Fibroblast of peridontal ligament (primary cell): ENCODE data around the gene RAB40B.

Source experiments
- DNase-seq: peaks from one replicate; pipeline ENCODE4 v3.0.0-alpha.2; 2010; ENCODE audit errors: extremely low read depth

RAB40B gene

DNA sequence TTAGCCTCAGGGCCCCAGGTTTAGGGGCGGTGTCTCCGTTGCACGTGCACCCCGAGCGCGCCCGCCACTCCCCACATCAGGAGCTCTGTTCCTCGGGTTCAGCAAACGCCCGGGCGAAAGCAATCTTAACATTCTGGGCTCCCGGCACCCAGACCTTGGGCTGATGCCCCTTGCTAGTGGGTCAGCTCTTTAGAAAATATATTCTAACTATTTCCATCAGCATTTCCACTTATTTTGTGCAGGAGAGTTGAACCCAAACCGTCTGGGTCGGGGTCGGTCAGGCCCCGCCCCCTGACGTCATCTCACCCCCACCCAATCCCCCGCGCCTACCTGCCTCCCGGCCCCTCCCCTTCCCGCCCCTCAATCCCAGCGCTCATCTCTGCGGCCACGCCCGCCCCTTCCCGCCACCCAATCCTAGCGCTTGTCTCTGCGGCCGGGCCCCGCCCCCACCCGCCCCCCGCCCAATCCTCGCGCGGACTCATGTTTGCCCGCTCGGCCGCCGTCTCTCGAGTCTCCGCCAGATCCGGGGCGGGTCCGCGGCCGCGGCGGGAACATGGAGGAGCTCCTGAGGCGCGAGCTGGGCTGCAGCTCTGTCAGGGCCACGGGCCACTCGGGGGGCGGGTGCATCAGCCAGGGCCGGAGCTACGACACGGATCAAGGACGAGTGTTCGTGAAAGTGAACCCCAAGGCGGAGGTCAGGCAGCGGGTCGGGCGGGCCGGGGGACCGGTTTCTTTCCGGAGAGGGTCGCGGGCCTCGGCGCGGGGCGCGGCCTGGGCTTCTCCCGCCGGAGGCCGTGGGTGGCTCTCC, 17.9 kb upstream of the RAB40B start, which contains the start of gene FN3KRP:
FN3KRP (plus strand) TSS at position 504 of the 808 bp plus-strand sequence; CDS start at position 554, 50 bp downstream.
- peak; percentile 84 for DNase-seq

DNA sequence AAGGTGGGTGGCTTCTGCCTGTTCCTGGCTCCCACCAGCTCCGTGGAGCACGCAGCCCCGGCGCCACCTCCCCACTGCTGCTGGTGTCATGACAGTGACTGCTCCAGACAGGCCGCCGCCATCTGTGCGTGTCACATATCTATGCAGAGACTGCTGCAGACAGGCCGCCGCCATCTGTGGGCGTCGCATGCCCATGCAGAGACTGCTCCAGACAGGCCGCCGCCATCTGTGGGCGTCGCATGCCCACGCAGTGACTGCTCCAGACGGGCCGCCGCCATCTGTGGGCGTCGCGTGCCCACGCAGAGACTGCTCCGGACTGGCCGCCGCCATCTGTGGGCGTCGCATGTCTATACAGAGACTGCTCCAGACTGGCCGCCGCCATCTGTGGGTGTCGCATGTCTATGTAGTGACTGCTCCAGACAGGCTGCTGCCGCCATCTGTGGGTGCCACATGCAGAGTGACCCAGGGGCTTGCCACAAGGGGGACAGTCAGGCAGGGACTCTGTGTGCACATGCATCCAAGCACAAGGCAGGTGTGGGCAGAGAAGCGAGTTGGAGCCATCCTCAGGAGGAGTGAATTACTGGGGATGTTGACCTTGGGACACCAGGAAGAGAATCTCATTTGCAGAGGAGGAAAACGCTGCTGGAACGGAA, 14.7 kb upstream of the RAB40B start:
- no peak for DNase-seq

DNA sequence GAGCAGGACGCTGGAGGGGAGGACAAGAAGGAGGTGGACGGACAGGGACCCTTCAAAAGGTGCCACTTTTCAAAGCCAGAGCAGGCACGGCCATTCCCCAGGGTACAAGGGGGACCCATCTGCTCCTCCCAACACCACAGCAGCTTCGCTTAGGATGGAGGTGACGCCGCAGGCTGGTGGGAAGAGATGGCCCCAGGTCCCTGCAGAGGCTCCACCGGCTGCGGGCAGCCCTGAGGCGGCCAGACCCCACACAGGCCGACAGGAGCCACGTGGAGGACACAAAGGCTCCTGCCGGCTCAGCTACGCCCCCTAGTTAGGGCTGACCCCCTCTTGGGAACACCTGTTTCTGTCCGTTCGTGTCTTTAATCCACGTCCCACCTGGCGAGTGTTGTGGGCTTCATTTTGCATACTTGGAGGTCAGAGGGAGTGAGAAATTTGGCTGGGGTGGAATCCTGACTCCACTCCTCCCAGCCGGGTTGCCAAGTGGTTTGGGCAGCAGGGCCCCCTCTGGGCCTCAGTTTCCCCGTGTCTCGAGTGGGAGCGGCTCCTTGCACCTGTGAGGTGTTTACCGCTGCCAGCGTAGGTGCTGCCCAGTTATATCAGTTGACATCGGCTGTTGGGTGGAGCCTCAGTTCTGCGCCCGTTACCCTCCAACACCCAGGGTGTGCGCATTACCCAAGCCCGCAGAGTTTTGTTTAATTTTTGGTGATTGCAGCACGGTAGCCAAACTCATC, 12.2 kb upstream of the RAB40B start:
- no peak for DNase-seq

DNA sequence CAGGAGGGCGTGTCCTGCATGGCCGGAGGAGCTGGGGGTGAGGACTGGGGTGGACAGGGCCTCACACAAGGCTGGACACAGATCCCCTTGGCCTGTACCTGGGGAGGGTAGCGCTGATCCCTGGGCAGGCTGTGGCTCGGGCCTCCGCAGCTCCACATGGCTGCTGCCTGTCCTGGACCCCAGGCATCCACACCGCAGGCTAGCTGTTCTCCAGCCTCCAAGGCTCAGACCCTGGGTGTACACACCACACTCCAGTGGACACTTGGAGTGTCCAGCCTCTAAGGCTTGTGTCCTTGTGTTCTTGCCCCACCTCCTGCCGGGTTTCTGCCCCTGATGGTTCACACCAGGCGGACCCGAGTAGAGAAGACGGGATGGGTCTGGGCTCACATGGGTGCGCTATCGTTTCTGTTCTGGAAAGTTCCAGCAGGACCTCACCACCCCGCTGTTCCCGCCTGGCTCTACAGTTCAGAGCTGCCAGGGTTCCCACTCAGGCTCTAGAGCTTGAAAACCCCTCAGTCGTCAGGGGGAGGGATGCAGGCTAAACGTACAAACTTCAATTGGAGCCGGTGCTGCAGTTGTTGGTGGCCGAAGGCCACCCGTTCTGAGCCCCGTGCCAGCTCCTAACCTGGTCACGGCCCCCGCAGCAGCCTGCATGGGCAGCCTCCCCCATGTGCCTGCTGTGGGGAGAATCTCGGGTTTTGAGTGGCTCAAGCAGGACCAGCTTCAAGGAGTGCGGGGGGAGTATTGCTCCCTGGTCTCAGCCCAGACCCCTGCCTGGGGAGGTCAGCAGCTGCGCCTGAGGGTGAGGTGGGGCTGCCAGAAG, 11.4 kb upstream of the RAB40B start:
- DNase-seq: no peak

DNA sequence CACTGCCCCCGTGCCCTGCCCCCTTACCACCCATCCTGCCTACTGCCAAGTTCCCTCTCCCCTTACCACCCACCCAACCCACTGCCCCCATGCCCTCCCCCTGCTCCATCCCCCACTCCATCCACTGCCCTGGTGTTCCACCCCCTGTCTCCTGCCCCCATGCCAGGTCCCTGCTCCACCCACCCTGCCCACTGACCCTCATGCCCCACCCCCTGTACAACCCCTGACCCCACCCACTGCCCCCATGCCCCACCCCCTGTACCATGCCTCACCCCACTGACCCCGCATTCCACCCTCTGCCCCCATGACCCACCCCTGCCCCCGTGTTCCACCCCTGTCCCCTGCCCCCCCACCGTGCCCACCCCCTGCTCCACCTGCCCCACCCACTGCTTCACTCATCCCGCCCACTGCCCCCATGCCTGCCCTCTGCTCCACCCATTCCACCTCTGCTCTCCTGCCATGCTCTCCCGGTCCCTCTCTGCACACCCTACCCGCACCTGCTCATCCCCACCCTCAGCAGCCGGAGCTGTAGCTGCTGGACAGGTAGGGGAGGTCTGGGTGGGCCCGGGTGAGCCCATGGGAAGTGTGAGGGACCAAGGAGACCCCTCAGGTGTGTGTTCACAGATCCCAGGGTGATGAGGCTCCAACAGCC, 10.7 kb upstream of the RAB40B start:
- DNase-seq: no peak

DNA sequence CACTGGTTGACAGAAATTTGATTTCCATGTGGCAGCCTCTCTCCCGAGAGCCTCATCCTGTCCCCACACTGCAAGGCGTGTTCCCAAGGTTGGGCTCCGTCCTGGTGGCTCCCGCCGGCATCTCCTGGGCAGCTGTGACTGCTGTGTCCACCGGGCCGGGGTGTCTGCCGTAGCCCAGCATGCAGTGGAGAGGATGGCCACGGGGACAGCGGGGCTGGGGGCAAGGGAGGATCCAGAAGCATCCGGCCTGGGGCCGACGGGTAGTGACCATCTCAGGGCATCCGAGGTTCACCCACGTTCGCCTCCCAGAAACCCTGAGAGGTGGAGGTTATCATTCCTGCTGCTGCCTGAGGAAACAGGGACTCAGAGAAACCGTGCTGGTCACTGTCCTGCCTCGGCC, 7.3 kb upstream of the RAB40B start:
- no peak for DNase-seq

DNA sequence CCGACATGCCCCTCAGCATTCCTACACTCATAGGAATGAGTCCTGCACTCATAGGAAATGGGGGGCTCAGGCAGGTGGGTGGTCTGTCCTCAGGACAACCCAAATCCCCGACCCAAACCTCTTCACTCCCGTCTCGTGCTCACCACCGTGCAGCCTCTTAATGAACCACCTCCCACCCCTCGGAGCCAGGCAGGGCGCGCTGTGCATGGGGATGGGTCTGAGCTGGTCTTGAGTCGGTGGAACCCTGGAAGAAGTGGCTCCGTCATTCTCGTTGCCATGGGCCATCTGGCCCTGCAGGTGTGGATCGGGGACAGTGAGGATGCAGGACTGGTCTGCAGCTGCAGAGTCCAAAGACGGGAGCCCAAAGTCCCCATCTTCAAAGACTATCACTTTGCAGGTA, 6.4 kb upstream of the RAB40B start:
- no peak for DNase-seq

DNA sequence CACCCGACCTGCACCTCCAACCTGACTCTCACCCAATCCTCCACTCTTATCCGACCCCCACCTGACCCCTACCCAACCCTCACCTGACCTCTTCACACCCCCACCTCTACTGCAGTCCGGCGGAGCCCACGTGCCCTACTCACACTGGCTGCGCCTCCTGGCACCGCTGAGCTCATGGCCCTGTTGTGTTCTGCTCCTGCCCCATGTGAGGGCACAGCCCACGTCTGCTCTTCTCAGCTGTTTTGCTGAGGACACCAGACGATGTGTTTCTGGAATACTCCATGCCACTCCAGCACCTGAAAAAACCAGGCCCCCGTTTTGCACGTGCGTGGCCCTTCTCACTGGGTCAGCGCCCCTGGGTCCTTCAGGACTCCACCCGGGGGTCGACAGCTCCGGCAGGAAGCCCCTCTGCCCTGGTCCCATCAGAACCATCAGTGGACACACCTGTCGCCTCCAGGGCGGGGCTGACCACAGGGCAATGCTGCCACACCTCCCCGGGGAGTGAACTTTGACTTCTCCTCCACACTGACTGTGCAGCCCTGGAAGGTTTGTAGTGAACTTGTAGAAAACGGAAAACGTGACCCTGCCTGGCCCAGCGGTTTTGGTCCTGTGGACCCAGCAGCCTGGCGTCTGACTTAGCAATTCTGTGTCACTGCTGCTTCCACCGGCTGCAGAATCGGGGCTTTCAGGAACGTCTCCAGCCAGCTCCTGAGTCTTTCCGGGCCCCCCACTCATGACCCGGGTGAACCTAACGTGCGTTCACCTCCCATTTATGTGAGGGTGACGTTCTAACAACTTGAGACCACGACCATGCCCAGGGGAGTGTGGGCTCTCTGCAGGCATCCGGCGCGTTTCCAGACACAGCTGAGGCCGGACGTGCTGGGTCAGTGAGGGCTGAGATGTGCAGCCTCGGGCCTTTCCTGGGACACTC, 5.7 kb upstream of the RAB40B start:
- DNase-seq: no peak

DNA sequence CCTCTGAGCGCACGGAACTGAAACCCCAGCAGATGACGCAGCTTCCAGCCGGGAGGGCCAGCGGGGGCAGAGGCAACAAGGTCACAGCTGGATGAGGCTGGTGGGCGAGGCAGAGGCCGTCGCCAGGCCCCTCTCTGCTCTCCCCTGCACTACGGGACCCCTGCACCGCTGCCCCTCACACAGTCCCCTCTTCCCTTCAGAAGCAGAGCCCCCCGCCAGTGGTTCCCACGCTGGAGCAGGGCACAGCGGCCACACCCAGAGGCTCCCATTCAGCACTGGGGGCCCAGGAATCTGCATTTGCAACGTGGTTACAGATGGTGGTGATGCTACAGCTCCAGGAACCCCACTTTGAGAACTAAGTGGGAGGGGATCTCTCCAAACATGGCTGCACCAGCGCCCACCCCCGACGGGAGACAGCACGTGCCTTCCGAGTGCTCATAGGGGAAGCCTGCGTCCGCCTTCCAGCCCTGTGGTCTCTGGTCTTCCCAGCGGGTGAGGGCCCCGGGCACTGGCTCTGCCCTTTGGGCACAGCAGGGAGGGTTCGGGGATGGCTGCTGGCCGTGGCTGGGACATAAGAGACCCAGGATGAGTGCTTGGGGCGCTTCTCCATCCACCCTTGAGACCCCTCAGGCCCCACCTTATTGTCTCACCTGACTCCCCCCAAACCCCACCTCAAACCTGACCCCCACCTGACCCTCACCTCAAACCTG, 4.7 kb upstream of the RAB40B start:
- DNase-seq: no peak

DNA sequence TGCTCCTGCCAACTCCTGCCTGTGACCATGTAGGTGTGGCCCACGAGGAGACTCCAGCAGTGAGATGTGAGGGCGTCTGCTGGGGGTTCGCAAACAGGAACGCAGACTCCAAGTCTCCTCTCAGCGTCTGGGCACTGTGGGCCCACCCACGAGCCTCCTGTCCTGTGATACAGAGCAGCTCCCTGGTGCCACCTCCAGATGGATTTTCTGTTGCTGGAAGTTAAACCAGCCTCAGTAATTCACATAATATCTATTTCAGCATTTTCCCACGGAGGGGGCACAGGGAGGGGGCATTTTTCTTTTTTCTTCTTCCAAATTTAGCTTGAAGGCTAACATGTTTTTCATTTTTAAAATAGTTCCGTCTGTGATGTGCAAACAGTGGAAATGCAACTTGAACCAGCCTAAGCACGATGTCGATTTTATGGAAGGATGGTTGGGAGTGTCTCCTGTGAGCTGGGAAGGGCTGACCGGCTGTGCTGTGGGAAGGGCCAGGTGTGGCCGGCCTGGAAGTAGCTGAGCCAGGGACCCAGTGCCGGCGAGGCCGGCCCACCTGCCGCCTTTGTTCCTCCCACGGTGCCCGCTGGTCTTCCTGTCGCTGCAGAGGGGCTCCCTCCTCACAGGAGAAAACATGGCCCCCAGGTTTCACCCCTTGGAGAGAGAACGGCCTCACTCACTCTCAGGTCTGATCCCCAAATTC, 3.9 kb upstream of the RAB40B start:
- DNase-seq: peak; percentile 5

DNA sequence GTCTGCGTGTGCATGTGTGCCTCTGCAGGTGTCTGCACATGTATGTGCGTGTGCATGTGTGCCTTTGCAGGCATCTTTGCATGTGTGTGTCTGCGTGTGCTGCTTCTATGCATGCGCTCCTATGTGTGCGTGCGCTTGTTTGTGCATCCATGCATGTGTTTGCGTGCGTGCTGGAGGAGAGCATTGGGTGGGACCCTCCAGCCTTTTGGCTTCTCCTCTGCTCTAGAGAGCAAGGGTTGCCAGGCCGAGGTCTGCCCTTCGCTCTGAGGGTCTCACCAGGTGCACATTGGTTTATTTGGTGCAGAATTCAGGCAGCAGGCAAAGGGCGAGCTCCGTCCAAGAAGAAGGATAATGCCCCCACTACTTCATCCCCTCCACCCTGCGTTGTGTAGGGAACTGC, 1.1 kb upstream of the RAB40B start:
- no peak for DNase-seq

DNA sequence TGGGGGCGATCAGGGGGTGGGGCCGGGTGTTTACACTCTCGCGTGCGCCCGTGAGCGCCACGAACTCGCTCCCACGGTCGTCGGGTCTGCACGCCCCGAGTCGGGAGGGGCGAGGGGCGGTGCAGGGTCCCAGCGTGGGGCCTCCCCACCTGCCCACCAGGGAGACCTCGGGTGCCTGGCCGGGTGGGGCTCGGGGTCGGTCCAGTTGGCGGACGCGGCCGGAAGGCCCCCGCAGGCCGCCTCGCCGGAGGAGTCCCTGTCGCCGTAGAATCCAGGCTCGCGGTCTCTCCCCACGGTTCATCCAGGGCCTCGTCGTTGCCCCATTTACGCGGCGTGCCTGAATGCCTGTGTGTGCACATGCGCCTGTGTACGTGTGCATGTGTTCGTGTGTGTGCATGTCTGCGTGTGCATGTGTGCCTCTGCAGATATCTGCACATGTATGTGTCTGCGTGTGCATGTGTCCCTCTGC, 510 bp upstream of the RAB40B start:
- no peak for DNase-seq

DNA sequence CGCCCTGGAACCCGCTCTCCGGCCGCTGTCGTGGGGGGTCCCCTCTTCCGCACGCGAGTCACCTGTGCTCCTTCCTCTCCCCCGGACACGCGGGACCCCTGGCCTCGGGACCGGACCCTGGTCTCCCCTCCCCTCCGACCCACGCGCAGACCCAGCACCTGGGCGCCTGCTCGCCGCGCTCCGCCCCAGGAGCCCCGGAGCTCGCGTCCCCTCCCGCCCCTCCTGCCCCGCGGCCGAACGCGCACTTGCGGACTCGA, 762 bp downstream of the RAB40B start:
- no peak for DNase-seq

DNA sequence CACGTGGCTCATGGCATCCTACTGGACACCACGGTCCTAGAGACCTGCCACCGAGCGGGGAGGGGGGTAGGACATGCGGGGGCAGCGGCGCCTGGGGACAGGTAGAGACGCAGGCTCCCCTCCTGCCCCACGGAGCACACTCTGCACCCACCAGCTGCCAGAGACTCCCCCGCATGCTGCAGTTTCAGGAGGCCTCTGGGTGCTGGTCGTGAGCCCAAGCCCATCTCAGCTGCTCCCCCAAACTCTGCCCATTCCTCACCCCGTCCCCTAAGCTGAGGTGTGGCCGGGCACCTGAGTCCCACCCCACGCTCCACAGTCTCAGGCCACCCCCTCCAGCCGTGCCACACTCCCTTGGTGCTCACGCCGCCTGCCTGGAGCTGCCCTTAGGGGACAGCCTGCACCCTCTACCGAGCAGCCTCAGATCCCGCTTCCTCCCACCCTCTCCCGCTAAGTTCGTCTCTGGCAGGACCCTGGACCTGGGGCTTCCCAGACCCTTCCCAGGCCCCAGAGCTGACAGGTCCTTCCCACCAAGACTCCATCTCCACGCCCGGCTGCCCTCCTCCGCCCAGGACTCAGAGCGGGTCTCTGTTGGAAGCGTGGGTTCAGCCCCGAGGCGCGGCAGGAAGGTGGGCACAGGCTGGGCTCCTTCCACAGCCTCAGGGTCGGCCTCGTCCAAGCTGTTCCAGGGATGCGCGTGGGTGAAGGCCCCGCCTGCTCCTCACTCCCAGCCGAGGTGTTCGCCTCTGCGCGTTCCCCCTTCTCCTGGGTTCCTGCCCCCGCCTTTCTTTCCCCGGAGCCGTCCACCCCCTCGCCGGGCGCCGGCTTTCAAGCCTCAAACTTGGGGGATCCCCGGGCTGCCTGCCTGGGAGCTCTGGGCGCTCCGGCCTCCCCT, 1.3 kb downstream of the RAB40B start:
- DNase-seq: no peak

DNA sequence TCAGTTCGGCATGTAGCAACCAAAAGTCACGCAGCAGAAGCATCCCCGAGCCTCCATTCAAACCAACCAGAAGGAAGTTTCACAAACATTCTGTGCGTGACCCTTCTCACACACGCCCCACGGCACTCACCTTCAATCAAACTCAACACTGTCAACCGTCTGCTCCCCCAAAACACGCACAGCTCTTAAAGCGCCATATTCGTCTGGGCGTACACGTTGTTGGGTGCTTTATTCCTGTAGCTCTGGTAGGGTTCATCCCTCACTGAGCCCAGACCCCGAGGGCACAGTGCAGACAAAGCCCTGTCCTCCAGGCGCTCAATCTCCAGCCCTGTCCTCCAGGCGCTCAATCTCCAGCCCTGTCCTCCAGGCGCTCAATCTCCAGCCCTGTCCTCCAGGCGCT, 2.2 kb downstream of the RAB40B start:
- DNase-seq: no peak

DNA sequence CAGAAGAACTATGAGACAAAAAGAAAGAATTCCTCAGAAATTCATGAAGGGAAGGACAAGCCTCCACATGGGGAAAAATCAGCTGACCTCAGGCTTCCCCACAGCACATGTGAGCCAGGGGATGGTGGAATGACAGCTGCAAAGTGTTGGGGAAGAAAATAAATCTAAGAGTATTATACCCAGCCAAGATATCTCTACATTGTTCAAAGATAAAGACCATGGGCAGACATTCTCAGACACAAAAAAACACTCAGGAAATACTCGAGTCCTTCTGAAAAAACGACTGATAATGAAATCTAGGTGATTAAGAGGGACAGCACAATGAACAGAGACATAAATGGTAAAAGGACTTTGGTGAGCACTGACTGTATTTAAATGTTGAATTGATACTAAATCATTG, 3.9 kb downstream of the RAB40B start:
- no peak for DNase-seq

DNA sequence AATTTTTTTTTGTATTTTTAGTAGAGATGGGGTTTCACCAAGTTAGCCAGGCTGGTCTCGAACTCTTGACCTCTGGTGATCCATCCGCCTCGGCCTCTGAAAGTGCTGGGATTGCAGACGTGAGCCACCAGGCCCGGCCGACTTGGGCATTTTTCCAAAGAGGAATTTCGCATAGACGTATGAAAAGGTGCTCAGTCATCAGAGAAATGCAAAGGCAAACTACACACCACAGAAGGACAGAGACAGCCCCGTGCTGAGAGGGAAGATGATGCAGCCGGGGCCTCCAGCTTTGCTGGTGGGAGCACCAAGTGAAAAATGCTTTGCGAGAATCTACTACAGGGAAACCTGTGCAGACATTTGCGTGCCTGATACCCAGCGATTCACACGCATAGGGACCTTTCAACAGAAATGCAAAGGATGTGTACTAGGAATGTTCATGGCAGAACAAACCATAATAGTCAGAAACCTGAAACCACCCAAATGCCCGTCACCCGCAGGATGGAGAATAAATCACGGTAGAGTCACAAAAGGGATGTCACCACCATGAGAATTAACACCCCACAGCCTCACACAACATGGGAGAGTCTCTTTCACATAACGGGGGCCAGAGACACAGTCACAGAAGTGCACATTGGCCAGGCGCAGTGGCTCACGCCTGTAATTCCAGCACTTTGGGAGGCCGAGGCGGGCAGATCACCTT, 5.2 kb downstream of the RAB40B start:
- DNase-seq: no peak
